ENCODE results near the gene VAV3.

The VAV3 gene

DNA sequence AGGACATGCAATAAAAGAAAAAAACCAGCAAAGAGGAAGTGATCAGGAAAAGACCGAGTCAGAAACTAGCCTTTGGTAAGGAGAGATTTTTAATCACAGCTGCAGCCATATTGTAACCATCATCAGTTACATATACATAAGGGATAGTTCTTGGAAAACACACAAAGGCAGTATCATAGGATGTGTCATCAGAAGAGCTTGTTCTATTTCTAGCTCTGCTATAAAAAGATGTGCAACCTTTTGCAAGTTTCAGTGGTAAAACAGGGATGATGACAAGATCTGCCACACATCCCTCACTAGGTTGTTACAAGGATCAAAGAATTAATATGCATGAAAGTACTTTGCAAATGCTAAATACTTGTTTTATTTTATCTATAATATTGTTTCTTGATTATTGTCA is 342.0 kb downstream of the VAV3 start:
- DNase-seq = no peak

DNA sequence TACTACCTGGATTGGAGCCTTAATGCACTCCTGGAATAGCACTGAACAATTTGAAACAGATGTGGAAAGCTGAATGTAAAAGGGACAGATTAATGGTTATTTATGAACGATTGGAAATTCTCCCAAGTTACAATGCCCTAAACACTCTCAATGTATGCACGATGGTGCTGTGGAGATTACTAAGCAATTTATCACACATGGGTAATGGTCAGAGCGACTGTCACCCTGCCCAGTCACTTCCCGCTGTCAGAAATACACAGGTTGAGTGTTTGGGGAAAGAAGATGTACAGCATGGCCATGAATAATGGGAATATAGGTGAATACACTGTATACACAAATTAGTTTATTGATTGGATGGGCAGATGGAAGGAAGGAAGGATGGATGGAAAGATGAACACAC is 342.4 kb downstream of the VAV3 start:
- DNase-seq = no peak

GRCh38 chr1:107620753-107621152 is 344.2 kb downstream of the VAV3 start:
- DNase-seq = no peak

GRCh38 chr1:107618539-107618938 is 346.4 kb downstream of the VAV3 start:
- no peak for DNase-seq

DNA sequence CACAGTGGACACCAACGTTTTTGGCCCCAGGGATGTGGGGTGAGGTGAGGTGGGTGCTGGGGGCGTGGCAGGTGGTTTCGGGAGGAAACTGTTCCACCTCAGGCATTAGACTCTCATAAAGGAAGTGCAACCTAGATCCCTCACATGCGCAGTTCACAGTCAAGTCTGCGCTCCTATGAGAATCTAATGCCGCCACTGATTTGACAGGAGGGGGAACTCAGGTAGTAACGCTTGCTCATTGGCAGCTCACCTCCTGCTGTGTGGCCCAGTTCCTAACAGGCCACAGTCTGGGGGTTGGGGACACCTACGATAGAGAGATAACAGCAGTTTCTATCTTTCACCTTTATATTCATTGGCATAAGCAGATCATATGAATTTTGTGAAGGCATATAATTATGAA is 347.1 kb downstream of the VAV3 start:
- no peak for DNase-seq

DNA sequence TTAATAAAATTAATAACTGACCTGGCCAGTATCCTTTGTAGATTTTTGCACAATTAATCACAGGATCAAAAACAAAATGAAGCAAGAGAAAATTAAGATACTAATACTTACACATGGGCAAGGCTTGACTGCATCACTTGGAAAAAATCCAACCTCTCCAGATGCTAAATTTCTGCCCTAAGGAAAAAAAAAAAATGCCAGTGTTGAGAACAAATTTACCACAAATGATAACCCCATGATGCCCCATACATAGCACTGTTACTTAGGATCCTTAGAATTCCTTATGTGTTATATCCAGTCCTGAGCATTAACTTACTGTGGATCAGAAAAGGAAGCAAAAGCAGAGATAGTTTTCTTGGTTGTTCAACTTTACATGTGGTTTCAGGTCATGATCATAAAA is 347.5 kb downstream of the VAV3 start:
- DNase-seq = no peak

DNA sequence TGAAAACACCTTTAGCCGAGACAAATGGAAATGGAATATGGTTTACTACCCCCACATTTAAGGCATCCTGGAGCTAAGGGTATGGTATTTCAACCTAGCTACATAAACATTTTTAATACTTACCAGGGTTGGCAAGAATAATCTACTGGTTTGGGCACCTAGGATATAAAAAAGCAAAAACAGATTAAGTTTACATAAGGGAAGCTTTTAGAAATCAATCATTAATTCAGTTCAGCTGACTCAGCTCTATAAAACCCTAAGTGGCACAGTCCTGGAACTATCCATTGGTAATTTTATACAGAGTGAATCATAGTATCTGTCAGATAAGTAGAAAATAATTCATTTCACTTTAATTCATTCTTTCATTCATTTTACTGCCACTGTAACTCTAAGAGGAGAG is 355.2 kb downstream of the VAV3 start:
- no peak for DNase-seq

DNA sequence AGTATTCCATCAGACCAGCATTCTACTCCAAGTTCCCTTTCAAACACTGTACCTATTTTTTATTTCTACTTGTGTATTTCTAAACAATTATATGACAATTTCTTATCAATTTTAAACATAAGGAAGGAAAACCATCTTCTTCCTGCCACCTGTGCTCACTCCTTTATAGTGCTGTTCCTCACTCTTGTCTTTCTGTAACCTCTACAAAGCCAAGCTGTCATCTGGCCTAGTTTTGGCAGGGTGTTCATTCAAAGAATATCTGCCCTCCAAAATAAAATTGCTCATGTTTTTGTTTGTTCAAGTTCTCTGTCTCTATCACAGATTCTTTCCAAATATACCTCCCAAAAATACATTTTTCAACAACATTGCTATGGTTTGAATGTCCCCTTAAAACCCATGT is 360.2 kb downstream of the VAV3 start:
- DNase-seq = no peak

DNA sequence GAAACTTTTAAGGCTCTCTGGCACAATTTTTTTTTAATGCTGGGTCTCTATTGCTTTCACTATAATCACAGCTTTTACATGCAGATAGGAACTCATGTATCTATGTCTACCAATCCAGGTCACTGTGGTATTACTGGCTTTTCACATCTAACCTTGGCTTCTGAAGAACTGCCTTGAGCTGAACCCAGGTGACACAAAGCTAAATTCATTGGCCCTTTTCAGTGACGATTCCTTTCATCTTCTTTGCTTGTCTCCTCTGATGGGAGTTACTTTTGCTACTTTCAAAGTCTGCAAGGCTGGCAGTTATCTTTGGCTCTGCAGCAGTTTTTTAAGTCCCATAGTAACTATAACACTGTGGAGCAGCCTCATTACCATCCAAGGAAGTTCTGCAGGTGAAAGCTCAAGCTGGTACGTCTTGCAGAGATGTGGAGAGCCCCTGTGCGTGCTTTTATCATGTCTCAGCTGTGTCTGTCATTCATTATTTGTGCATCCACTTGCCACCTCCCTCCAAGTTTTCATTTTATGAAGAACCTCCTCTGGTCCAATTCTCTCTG is 364.3 kb downstream of the VAV3 start:
- DNase-seq = no peak

- DNase-seq = no peak
These were observed 365.8 kb downstream of the VAV3 start for GRCh38 chr1:107599220-107599619.

- no peak for DNase-seq
These were observed 367.7 kb downstream of the VAV3 start for GRCh38 chr1:107597290-107597689.

GRCh38 chr1:107594536-107594935 is 370.4 kb downstream of the VAV3 start:
- DNase-seq = no peak

- no peak for DNase-seq
These were observed 371.3 kb downstream of the VAV3 start for GRCh38 chr1:107593501-107594209.

- no peak for DNase-seq
These were observed 373.9 kb downstream of the VAV3 start for GRCh38 chr1:107590900-107591622.

DNA sequence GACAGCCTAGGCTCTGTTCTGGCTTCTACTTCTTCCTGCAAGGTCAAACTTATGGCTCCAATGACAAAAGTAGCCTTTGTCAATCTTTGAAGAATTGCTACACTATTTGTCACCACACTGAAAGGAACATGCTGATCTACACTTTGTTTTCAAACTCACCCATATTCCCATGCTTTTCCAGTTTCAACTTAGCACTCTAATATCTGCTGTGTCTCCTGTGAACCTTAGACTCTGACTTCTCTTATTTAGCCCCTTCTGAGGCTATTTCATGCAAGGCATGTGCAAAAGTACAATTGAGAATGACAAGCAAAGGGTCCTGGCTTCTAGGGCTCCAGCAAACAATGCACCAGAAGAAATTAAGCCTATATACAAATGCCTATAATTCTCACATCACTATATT is 374.9 kb downstream of the VAV3 start:
- DNase-seq = no peak

DNA sequence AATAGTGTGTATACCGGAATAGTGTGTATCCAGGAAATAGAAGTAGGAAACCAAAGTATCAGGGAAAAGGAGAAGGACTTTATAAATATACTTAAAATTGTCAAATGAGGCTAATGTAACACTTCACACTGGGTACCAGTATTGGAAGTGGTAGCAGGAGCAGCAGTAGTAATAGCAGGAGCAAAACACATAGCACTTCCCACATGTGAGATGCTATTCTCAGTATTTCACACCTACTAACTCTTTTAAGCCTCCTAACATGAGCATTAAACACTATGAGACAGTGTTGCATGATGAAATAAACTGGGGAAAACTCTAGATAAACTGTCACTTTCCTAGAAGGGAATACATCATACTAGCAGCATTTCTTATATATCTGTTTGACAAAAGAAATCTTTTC is 376.7 kb downstream of the VAV3 start:
- no peak for DNase-seq

DNA sequence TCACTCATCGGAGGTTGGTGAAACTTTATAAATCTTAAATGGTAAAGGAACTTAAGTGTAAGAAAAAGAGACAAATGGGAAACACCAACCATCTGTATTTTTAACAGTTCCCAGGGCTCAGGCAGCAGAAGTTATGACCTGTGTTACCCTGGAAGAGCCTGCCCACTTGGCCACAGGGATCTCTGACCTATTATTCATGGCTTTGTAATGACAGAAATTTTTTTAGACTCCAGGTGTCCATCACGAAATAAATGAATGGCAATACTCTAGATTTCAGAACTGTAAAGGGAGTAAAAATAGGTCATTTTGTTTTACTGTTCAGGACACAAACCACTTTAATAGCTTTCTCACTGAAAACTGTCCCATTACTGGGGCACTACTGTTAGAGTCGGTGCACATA is 389.8 kb downstream of the VAV3 start:
- DNase-seq = no peak

- no peak for DNase-seq
These were observed 390.9 kb downstream of the VAV3 start for GRCh38 chr1:107574044-107574443.

- DNase-seq = no peak
These were observed 392.2 kb downstream of the VAV3 start for GRCh38 chr1:107572674-107573211.

DNA sequence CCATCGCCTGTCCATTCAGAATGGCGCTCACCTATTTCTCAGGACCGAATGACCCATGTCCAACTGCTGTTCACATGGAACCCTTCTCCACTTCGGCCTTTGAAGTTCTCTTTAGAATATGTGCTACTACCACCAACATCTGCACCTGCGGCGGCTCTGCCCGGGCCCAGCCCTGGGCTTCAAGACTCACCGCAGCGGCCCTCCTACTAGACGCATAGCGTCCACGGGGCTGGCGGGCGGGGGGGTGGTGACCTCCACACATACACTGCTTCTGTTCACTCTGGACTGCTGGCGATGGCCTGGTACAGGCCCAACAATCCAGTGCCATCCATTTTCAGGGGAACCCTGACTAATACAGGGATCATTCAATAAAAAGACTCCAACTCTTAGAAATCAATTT is 394.2 kb downstream of the VAV3 start:
- no peak for DNase-seq

- DNase-seq = no peak
These were observed 401.5 kb downstream of the VAV3 start for GRCh38 chr1:107563441-107563840.

- no peak for DNase-seq
These were observed 405.1 kb downstream of the VAV3 start for GRCh38 chr1:107559881-107560280.

- no peak for DNase-seq
These were observed 407.9 kb downstream of the VAV3 start for GRCh38 chr1:107557095-107557494.

DNA sequence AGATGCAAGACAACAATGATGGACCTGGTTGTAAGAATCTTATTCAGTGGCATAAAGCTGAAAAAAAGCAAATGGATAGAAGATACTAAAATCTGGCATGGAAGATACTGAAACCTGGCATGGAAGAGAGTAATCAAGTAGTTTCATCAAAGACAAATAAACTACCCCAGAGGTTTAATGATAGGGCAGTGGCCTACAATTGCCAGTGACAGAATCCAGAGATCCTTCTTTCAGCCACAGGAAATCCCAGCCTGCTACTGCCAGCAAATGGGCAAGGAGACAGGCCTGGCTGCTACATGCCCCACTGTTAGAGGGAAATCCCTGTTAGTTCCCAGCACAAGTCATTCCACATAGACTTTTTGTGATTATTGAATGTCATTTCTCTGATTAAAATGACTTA is 409.4 kb downstream of the VAV3 start:
- DNase-seq = no peak
